HEK293T (cell line): ENCODE measurements around the gene NLRP9.

Experiments
- ARNT ChIP-seq: fragments of 450-650 bp; IDR thresholded peaks from 2 replicates; pipeline ENCODE4 v1.6.1; 2017; ENCODE audit warnings: mild to moderate bottlenecking
- BHLHE40 ChIP-seq: fragments of 450-650 bp; IDR thresholded peaks from 2 replicates; pipeline ENCODE4 v1.6.1; 2016; ENCODE audit warnings: mild to moderate bottlenecking, moderate library complexity, borderline replicate concordance
- PKNOX1 ChIP-seq: fragments of 450-650 bp; IDR thresholded peaks from 2 replicates; pipeline ENCODE4 v1.6.1; 2016

DNA sequence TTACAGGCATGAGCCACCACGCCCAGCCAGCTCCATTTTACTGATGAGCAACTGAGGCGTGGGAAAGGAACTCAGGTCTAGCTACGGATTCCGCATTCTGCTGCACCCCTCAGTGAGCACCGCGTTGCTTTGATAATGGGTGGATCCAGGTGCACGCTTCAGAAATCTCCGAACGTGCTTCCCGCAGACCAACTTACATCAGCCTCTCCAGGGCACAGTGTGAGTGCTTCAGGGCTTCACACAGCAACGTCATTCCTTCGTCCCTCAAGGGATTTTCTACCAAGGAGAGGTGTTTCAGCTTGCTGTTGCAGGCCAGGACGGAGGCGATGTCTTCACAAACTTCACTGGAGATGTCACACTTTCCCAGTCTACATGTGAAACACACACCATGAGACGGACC is 21.7 kb downstream of the NLRP9 start:
- no peak for TF ChIP-seq ARNT
- no peak for TF ChIP-seq BHLHE40
- no peak for TF ChIP-seq PKNOX1
